Posterior vena cava (tissue), 2 donors: ENCODE measurements around the gene SERPINE1. TPM values are rescaled to one million over a fixed set of nuclear protein-coding genes. Genes with fewer than 3 reads are reported as not detected.
"Not testable (repeated sequence)": the region's sequence is repeated elsewhere in the genome, so short reads cannot be mapped to it uniquely, and the experiment has no call there.

Experiments
- DNase-seq: peaks from one replicate; pipeline ENCODE4 v3.0.0-alpha.2; 2020; ENCODE audit warnings: low spot score
- intact Hi-C, 2 donors: fragments of 100-400 bp; cut with DNase I; formaldehyde crosslinking; loops; one replicate each; pipeline versions ENCODE4 v1.14.1 to v1.14.2; 2022 to 2023
- long read RNA-seq, 2 donors: library from polyadenylated mRNA; unstranded; transcript quantifications; one replicate each; pipeline ENCODE4 v2.0.0, GENCODE V29; 2020 to 2021
- total RNA-seq, 2 donors: library from RNA; stranded (reverse); fragmentation: NEBNext Ultra II Directional; extraction: Animal tissue kit (Norgen Biotek cat#: 25700); gene quantifications; one replicate each; pipeline ENCODE4 v1.2.1, GENCODE V29; 2021
- donor health status: DM: yes; HTN: yes; CAD: no.
- donor health status: DM: yes; HTN: yes; CAD: no.

Gene SERPINE1
- total RNA-seq: 100 to 1,000 TPM in 1 of 2 donors, 10 to 100 TPM in 1; 77.3 to 240 TPM
- long read RNA-seq, donor 1, partial matches to known transcripts: 27 of 69 reads
- long read RNA-seq, donor 1, other reads (novel, unspliced or antisense): 38 of 69 reads
- long read RNA-seq, donor 2, transcript SERPINE1-201 (9 exons, 3,190 nt): major isoform, 77 of 161 reads
- long read RNA-seq, donor 2, partial matches to known transcripts: 42 of 161 reads
- long read RNA-seq, donor 2, other reads (novel, unspliced or antisense): 42 of 161 reads

DNA sequence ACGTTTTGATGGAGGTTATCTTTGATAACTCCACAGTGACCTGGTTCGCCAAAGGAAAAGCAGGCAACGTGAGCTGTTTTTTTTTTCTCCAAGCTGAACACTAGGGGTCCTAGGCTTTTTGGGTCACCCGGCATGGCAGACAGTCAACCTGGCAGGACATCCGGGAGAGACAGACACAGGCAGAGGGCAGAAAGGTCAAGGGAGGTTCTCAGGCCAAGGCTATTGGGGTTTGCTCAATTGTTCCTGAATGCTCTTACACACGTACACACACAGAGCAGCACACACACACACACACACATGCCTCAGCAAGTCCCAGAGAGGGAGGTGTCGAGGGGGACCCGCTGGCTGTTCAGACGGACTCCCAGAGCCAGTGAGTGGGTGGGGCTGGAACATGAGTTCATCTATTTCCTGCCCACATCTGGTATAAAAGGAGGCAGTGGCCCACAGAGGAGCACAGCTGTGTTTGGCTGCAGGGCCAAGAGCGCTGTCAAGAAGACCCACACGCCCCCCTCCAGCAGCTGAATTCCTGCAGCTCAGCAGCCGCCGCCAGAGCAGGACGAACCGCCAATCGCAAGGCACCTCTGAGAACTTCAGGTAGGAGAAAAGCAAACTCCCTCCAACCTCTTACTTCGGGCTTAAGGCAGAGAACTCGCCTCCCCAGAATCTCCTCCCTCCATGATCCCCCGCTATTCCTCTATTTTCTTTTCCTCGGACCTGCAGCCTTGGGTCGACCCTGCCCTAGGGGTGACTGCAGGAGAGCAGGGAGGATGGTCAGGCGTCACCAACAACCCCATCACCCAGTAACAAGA is at the start of gene SERPINE1:
Gene SERPINE1 (plus strand): TSS at position 454 of the 809 bp plus-strand sequence. CDS start 1,290 bp downstream, outside the sequence.
- intact Hi-C loops: no loop called here
- DNase-seq: peak; percentile 97

DNA sequence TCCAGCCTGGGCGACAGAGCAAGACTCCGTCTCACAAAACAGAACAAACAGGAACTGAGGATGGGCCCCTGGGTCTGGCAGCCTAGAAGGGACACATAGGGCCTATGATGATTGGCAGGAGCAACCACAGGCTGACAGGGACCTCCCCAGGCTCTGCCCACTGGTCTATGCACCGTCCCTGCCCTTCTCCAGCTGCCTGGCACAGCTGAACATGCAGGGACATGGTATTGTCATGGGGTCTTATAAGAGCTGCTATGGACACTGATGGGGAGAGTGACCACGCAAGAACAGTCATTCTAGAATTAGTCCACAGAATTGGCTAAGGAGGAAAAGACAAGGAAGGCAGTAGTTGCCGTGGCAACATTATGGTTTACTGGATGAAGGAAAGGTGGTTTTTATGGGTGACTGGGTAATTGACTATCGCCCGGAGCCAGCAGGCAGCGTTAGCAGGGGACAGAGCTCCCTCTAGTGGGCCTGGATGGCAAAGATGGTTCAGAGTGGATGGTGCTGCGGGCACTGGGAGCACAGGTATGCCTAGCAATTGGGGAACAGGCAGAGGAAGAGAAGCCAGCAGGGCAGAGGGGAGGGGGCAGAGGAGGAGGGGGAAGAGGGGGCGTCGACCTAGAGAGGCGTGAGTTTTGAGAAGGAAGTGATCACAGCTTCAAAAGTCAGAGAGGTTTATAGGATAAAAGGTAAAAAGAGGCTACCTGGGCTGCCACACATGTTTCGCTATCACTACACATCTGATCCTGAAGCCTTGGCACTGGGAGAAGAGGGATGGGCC is 49.4 kb upstream of the SERPINE1 start:
- peak; percentile 91 for DNase-seq
- intact Hi-C loops: no loop called here

DNA sequence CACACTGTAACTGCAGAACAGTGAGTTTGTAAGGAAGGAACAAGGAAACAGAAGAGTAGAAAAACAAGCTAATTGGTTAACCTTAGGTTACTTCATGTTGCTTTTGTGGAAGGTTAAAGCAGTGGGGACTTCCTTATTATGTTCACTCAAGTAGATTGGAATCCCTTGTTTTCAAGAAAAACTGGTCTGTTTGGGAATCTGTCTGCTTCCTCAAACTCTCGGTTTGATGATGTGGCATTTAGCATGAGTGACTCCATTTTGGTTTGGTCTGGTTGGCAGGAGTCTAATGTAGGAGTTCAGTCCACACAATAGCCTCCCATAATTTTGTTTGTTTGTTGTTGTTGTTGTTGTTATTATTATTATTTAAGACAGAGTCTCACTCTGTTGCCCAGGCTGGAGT is 45.5 kb upstream of the SERPINE1 start:
- intact Hi-C loops: loop anchor here in 1 of 2 donors (10.0 kb wide), 1 partner anchor 113 kb away; no protein-coding TSS in a partner anchor
- no peak for DNase-seq

DNA sequence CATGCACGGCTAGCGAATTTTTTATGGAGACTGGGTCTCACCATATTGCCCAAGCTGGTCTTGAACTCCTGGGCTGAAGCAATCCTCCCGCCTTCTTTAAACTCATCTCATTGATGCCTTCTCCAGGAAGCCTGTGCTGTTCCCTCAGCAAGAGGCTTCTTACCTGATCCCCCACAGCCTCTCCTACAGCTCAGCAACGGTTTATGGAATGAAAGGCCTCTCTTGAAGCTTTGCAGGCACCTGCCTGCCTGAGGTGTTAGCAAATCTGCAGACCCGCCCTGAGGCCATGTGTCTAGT is 42.1 kb upstream of the SERPINE1 start:
- no peak for DNase-seq
- intact Hi-C loops: loop anchor here in 1 of 2 donors (5.0 to 10.0 kb wide), 2 partner anchors 52 to 110 kb away; no protein-coding TSS in a partner anchor

DNA sequence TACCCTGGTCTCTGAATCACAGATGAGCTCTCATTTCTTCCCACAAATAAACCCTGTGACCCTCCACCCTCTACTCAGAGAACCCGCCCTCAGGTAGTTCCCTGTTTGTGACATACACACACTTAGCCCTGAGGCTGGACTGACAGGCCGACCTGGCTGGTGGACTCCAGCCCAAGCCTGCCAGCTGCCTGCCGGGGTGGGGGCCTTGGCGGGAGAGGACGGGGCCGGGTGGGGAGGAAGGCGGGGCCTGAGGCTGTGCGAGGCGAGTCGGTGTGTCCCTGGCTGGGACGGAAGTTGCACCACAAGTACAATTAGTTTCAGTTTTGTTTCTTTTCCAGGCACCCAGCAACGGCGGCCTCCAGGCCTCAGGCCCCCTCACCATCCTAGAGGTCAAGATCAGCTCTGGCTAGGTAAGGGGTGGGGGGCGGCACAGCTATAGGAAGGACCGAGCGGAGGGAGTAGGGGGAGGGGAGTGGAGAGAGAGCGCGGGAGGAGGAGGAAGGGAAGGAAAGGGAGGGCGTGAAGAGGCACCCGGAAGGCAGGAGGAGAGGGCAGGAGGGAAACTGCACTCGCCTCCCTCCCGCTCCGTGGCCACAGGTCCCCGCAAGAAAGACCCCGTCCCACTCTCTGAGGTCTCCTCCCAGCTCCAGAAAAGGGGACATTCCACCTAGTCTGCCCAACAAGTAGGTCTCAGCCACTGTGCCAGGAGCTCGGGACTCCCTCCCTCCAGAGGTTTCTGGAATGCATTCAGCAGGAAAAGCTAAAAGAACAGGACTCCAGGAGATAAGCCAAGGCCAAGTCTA is 41.5 kb upstream of the SERPINE1 start, which contains the start of gene TRIM56:
Gene TRIM56 (plus strand): TSS at position 320 of the 803 bp plus-strand sequence. CDS start 1,832 bp downstream, outside the sequence.
- peak; percentile 95 for DNase-seq
- intact Hi-C loops: loop anchor here in 1 of 2 donors (5.0 to 10.0 kb wide), 2 partner anchors 52 to 109 kb away; no protein-coding TSS in a partner anchor

DNA sequence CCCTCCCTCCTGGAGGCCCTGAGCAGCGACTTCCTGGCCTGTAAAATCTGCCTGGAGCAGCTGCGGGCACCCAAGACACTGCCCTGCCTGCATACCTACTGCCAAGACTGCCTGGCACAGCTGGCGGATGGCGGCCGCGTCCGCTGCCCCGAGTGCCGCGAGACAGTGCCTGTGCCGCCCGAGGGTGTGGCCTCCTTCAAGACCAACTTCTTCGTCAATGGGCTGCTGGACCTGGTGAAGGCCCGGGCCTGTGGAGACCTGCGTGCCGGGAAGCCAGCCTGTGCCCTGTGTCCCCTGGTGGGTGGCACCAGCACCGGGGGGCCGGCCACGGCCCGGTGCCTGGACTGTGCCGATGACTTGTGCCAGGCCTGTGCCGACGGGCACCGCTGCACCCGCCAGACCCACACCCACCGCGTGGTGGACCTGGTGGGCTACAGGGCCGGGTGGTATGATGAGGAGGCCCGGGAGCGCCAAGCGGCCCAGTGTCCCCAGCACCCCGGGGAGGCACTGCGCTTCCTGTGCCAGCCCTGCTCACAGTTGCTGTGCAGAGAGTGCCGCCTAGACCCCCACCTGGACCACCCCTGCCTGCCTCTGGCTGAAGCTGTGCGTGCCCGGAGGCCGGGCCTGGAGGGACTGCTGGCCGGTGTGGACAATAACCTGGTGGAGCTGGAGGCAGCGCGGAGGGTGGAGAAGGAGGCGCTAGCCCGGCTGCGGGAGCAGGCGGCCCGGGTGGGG is 39.4 kb upstream of the SERPINE1 start:
- DNase-seq: no peak
- intact Hi-C loops: loop anchor here in 1 of 2 donors (5.0 to 10.0 kb wide), 2 partner anchors 50 to 107 kb away; no protein-coding TSS in a partner anchor

DNA sequence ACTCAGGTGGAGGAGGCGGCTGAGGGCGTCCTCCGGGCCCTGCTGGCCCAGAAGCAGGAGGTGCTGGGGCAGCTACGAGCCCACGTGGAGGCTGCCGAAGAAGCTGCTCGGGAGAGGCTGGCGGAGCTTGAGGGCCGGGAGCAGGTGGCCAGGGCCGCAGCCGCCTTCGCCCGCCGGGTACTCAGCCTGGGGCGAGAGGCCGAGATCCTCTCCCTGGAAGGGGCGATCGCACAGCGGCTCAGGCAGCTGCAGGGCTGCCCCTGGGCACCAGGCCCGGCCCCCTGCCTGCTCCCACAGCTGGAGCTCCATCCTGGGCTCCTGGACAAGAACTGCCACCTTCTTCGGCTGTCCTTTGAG is 38.9 kb upstream of the SERPINE1 start:
- no peak for DNase-seq
- intact Hi-C loops: loop anchor here in 1 of 2 donors (5.0 to 10.0 kb wide), 2 partner anchors 49 to 107 kb away; no protein-coding TSS in a partner anchor

DNA sequence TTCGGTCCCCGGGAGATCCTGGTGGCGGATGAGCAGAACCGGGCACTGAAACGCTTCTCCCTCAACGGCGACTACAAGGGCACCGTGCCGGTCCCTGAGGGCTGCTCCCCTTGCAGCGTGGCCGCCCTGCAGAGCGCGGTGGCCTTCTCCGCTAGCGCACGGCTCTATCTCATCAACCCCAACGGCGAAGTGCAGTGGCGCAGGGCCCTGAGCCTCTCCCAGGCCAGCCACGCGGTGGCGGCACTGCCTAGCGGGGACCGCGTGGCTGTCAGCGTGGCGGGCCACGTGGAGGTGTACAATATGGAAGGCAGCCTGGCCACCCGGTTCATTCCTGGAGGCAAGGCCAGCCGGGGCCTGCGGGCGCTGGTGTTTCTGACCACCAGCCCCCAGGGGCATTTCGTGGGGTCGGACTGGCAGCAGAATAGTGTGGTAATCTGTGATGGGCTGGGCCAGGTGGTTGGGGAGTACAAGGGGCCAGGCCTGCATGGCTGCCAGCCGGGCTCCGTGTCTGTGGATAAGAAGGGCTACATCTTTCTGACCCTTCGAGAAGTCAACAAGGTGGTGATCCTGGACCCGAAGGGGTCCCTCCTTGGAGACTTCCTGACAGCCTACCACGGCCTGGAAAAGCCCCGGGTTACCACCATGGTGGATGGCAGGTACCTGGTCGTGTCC is 37.9 kb upstream of the SERPINE1 start:
- DNase-seq: no peak
- intact Hi-C loops: loop anchor here in 1 of 2 donors (5.0 to 10.0 kb wide), 2 partner anchors 48 to 106 kb away; no protein-coding TSS in a partner anchor

DNA sequence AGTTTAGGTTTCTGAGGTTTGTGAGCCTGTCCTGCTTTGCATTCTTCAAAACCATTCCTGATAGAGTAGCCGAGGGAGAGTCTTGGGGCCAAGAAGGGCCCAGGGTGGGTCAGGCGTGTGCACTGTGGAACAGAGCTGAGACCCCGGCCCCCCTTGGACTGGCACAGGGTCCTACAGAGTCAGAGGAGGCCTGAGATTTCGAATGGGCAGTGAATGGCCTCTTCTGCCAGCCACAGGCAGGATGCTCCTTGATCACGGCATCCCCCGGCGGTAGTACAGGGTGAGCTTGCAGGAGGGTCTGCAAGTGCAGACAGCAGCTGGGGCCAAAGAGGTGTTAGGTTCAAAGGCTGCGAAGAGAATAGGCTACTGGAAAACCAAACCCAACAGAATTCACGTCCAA is 37.0 kb upstream of the SERPINE1 start:
- no peak for DNase-seq
- intact Hi-C loops: loop anchor here in 1 of 2 donors (5.0 to 10.0 kb wide), 2 partner anchors 47 to 105 kb away; no protein-coding TSS in a partner anchor

DNA sequence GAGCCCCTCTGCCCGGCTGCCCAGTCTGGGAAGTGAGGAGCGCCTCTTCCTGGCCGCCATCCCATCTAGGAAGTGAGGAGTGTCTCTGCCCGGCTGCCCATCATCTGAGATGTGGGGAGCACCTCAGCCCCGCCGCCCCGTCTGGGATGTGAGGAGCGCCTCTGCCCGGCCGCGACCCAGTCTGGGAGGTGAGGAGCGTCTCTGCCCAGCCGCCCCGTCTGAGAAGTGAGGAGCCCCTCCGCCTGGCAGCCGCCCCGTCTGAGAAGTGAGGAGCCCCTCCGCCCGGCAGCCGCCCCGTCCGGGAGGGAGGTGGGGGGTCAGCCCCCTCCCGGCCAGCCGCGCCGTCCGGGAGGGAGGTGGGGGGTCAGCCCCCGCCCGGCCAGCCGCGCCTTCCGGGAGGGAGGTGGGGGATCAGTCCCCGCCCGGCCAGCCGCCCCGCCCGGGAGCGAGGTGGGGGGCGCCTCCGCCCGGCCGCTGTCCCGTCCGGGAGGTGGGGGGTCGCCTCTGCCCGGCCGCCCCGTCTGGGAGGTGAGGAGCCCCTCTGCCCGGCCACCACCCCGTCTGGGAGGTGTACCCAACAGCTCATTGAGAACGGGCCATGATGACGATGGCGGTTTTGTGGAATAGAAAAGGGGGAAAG is 34.5 kb upstream of the SERPINE1 start:
- DNase-seq, intact Hi-C loops: not testable (repeated sequence)

DNA sequence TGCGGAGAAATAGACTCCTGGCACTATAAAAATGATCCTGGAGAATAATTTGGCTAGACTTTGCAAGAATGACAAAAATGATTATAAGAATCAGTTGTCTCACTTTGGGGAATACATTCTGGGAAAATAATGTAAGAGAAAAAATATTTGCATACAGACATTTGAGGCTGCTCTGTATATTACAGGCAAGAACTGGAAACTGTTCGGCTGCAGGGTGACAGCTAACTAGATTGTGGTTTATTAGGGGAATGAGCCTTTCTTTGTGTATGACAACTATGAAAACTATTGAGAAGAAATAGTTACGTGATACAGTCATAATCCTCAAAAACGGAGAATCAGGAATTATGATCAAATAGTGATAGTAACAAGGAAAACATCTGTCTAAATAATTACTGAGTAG is 33.0 kb upstream of the SERPINE1 start:
- no peak for DNase-seq
- intact Hi-C loops: no loop called here

DNA sequence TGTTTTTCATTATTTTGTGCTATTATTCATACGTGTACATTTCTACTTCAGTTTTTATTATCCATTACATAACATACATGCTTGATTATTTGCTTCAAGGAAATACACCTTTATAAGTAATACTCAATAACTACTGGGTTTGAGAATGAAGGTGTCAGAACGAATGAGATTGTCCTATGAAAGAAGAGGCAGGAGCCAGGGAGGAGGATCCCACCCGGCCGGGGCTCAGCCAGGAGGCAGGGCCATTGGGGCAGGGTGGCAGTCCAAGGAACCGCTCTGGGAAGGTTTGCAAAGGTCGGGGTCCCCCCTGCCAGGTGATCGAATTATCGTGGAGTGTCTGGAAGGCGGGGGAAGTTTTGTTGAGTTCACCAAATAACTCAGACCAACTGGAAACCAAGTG is 32.5 kb upstream of the SERPINE1 start:
- intact Hi-C loops: no loop called here

DNA sequence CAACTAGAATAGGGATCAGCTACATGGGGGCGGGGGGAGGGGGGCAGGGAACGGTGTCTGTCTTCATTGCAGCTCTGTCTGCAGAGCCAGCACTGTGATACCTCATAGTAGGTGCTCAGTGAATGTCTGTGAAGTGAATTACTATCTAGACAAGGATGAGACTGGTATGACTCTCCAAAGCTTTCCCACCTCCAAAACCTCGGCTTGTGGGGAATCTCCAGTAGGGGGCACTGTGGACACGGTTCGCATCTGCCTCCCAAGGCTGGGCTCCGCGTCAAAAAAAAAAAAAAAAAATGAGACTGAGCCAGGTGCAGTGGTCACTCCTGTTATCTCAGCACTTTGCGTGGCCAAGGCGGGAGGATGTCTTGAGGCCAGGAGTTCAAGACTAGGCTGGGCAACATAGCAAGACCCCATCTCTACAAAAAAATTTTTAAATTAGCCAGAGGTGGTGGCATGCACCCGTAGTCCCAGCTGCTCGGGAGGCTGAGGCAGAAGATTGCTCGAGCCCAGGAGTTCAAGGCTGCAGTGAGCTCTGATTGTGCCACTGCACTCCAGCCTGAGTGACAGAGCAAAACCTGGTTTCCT is 32.0 kb upstream of the SERPINE1 start:
- intact Hi-C loops: loop anchor here (5.0 kb wide), 1 partner anchor 37 kb away; no protein-coding TSS in a partner anchor

More for the DNA sequence above, 32.5 kb upstream of the SERPINE1 start:
- no peak for DNase-seq

DNA sequence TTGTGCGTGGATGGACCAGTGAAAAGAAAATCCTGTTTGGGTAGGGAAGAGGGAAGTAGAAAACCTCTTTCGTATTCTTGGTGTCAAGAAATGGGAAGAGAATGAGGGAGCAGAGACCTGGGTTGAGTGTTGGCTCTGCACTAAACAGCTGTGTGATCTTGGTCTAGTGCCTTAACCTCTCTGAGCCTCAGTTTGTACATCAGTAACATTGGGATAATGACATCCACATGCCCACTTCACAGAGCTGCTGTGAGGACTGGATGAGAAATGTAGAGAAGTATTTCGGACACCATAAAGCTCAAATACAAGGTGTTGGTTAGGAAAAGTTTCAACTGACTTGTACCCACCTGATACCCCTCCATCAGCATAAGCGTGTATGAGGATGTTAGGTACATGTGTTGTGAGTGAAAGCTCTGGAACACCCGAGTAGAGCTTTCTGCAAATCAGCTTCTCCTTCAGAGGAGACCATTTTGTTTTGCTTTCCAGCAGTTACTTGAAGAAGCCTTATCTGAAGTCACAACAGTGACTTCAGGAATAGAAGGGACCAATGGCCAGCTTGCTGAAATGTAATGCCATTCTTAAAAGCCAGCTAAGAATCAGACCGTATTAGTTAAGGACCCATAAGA is 30.5 kb upstream of the SERPINE1 start:
- intact Hi-C loops: loop anchor here (5.0 kb wide), 1 partner anchor 36 kb away; no protein-coding TSS in a partner anchor
- no peak for DNase-seq

More for the DNA sequence above, 32.0 kb upstream of the SERPINE1 start:
- DNase-seq: no peak

DNA sequence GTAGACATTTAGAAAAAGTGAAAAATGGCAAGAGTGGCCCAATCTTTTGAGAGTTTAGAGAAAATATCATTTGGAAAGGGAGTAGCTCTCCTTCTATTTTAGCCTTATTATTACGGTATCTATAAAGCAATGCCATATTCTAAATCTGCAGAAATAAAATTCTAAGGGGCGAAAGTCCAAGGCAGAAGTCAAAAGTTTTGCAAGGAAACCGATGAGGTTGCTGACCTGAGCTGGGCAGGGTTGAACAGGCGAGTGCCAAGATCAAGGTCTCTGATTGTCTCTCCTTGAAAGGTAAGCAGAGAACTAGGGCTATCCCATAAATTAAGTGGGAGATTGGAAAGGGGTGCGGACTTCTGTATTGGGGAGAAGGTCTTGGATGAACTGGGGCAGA is 30.0 kb upstream of the SERPINE1 start:
- no peak for DNase-seq
- intact Hi-C loops: loop anchor here (5.0 kb wide), 1 partner anchor 35 kb away; no protein-coding TSS in a partner anchor

DNA sequence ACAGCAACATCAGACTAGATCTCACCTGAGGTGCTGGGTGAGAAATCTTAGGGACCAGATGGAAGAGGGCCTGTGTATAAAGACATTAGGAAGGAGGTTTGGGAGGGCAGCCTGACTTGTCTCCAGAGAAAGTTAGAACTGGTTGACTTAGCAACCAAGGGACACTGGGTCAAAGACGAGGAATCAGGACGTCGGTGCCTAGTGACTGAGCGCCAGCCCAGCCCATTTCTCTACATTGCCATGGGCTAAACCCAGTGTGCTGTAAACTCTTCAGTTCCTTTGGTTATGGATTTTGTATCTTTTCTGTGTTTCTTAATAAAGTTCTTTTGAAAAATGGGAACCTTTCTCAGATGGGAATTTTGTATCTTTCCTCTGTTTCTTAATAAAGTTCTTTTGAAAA is 29.3 kb upstream of the SERPINE1 start:
- no peak for DNase-seq
- intact Hi-C loops: loop anchor here (5.0 kb wide), 1 partner anchor 35 kb away; no protein-coding TSS in a partner anchor
